HG02763 (cell line): ENCODE data around the gene CUEDC1.

Source experiments
- ATAC-seq: cut with Tn5 transposase; IDR thresholded peaks from one replicate; pipeline ENCODE4 v1.9.1; 2021; ENCODE audit warnings: mild to moderate bottlenecking, moderate library complexity; ENCODE audit not compliant: unreplicated experiment

The CUEDC1 gene

GRCh38 chr17:57814421-57814820 is 140.8 kb downstream of the CUEDC1 start:
- ATAC-seq: no peak

GRCh38 chr17:57811638-57812280 is 143.5 kb downstream of the CUEDC1 start:
- ATAC-seq: no peak
